ENCODE measurements around the gene UQCRH. TPM values are rescaled to one million over a fixed set of nuclear protein-coding genes. Genes with fewer than 3 reads are reported as not detected.

UQCRH gene
- total RNA-seq, 1 experiment from 2014 or later: 663 TPM

GRCh38 chr1:46278807-46279206 lies 24.7 kb upstream of the UQCRH start:
- Mint-ChIP-seq H3K27ac (no peak overlapping the region), H3K4me1 (no peaks in the 10 kb centered on the region), H3K36me3 (peaks cover 42% of the 10 kb centered on the region), H3K27me3 (ENCODE audit: low read depth) (no peaks in the 10 kb centered on the region), H3K4me3 (no peak overlapping the region), H3K9me3 (no peaks in the 10 kb centered on the region)
- POLR2A ChIA-PET: no interaction called here
- DNase-seq (ENCODE audit: low spot score): no peak
- TF ChIP-seq, protein P1, sequence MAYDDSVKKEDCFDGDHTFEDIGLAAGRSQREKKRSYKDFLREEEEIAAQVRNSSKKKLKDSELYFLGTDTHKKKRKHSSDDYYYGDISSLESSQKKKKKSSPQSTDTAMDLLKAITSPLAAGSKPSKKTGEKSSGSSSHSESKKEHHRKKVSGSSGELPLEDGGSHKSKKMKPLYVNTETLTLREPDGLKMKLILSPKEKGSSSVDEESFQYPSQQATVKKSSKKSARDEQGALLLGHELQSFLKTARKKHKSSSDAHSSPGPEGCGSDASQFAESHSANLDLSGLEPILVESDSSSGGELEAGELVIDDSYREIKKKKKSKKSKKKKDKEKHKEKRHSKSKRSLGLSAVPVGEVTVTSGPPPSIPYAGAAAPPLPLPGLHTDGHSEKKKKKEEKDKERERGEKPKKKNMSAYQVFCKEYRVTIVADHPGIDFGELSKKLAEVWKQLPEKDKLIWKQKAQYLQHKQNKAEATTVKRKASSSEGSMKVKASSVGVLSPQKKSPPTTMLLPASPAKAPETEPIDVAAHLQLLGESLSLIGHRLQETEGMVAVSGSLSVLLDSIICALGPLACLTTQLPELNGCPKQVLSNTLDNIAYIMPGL (CRISPR knock-in tag; IDR thresholded peaks at IDR 0.05): no peak
- TF ChIP-seq, protein P2, sequence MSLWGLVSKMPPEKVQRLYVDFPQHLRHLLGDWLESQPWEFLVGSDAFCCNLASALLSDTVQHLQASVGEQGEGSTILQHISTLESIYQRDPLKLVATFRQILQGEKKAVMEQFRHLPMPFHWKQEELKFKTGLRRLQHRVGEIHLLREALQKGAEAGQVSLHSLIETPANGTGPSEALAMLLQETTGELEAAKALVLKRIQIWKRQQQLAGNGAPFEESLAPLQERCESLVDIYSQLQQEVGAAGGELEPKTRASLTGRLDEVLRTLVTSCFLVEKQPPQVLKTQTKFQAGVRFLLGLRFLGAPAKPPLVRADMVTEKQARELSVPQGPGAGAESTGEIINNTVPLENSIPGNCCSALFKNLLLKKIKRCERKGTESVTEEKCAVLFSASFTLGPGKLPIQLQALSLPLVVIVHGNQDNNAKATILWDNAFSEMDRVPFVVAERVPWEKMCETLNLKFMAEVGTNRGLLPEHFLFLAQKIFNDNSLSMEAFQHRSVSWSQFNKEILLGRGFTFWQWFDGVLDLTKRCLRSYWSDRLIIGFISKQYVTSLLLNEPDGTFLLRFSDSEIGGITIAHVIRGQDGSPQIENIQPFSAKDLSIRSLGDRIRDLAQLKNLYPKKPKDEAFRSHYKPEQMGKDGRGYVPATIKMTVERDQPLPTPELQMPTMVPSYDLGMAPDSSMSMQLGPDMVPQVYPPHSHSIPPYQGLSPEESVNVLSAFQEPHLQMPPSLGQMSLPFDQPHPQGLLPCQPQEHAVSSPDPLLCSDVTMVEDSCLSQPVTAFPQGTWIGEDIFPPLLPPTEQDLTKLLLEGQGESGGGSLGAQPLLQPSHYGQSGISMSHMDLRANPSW (CRISPR knock-in tag; conservative IDR thresholded peaks at IDR 0.05; ENCODE audit: low read depth): no peak
- TF ChIP-seq GRHL2 (CRISPR knock-in tag; IDR thresholded peaks at IDR 0.05; ENCODE audit: insufficient replicate concordance, severe bottlenecking) (no peak), FOXK1 (CRISPR knock-in tag; IDR thresholded peaks at IDR 0.05) (no peak), MAX (CRISPR knock-in tag; IDR thresholded peaks at IDR 0.05) (no peak), RELA (CRISPR knock-in tag; IDR thresholded peaks at IDR 0.05; ENCODE audit: borderline replicate concordance) (no peak), ARID4B (CRISPR knock-in tag; IDR thresholded peaks at IDR 0.05; ENCODE audit: borderline replicate concordance) (no peak), USF2 (CRISPR knock-in tag; IDR thresholded peaks at IDR 0.05) (no peak), ELF4 (CRISPR knock-in tag; IDR thresholded peaks at IDR 0.05; ENCODE audit: low read depth) (no peak), PREB (CRISPR knock-in tag; IDR thresholded peaks at IDR 0.05; ENCODE audit: borderline replicate concordance) (no peak), ZNF671 (CRISPR knock-in tag; IDR thresholded peaks at IDR 0.05) (no peak), GABPB1 (CRISPR knock-in tag; IDR thresholded peaks at IDR 0.05) (no peak), ATF2 (CRISPR knock-in tag; IDR thresholded peaks at IDR 0.05; ENCODE audit: borderline replicate concordance, low read depth) (no peak), CREM (CRISPR knock-in tag; IDR thresholded peaks at IDR 0.05) (no peak), ERG (CRISPR knock-in tag; IDR thresholded peaks at IDR 0.05) (no peak)
- TF ChIP-seq, protein P3, sequence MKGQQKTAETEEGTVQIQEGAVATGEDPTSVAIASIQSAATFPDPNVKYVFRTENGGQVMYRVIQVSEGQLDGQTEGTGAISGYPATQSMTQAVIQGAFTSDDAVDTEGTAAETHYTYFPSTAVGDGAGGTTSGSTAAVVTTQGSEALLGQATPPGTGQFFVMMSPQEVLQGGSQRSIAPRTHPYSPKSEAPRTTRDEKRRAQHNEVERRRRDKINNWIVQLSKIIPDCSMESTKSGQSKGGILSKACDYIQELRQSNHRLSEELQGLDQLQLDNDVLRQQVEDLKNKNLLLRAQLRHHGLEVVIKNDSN (CRISPR knock-in tag; IDR thresholded peaks at IDR 0.05): no peak
- CTCF ChIA-PET: no interaction called here
- no peak for ATAC-seq
